HCT116 (cell line): ENCODE results near the gene MYOF. TPM values are rescaled to one million over a fixed set of nuclear protein-coding genes. Genes with fewer than 3 reads are reported as not detected.

Source experiments
- ATAC-seq: fragments of 200-7000 bp; cut with Tn5 transposase; 2 replicates; pipeline ENCODE4 v1.9.1; 2020; ENCODE audit warnings: mild to moderate bottlenecking, moderate library complexity
- BruUV-seq: library from RNA; stranded (reverse); fragments of 400-500 nt; replicated peaks from 2 replicates; lab custom pipeline; 2021; lab: Mats Ljungman, UMichigan
- CTCF ChIA-PET: fragments of 300-600 bp; sonication (Branson Sonifier 250); formaldehyde crosslinking; loops from one replicate; lab custom pipeline; 2021; ENCODE audit warnings: antibody characterized with exemption; lab: Charles Lee
- POLR2A ChIA-PET: fragments of 300-600, 350-600 bp; sonication (Branson Sonifier 250); formaldehyde crosslinking; loops from one replicate; lab custom pipeline; 2021; ENCODE audit warnings: antibody characterized with exemption; lab: Charles Lee
- RAD21 ChIA-PET, 2 experiments: fragments of 300-600 bp; sonication (Branson Sonifier 250); formaldehyde crosslinking; loops; one replicate each; lab custom pipeline; 2023; ENCODE audit warnings: low total read pairs in 2 of 2; ENCODE audit not compliant: uncharacterized antibody in 2 of 2, unreplicated experiment in 2 of 2, low non-redundant PET in 1 of 2; lab: Charles Lee
- DNase-seq: peaks from one replicate; pipeline ENCODE4 v3.0.0-alpha.2; 2010; ENCODE audit warnings: low read depth, low spot score
- H2AFZ ChIP-seq: fragments of 200-600 bp; shearing (Covaris generic), sonication (generic); 2 replicates; pipeline ENCODE4 v1.6.1; 2017; ENCODE audit warnings: low read depth, mixed run types, mixed read lengths, antibody characterized with exemption, low read length; ENCODE audit not compliant: poor library complexity, severe bottlenecking
- H3K27ac ChIP-seq: 2 replicates; pipeline ENCODE4 v1.5.1; 2012; ENCODE audit warnings: low read depth, low read length
- H3K27me3 ChIP-seq: fragments of 200-600 bp; sonication (generic); 2 replicates; pipeline ENCODE4 v1.6.1; 2016; ENCODE audit warnings: mixed run types, low read length, mixed read lengths; ENCODE audit not compliant: insufficient read depth
- H3K36me3 ChIP-seq, 2 experiments: fragments of 200-500 bp in 1 of 2; fragments of 200-600 bp in 1 of 2; sonication (Bioruptor generic) in 1 of 2; sonication (generic) in 1 of 2; 2 replicates each; pipeline versions ENCODE4 v1.5.1 to v1.6.1; 2014 to 2016; ENCODE audit warnings: low read length in 2 of 2, inconsistent platforms in 1 of 2, mixed read lengths in 1 of 2, mixed run types in 1 of 2; ENCODE audit not compliant: insufficient read depth in 2 of 2, control insufficient read depth in 1 of 2
- H3K4me1 ChIP-seq, 2 experiments: fragments of 200-600 bp in 1 of 2; sonication (generic) in 1 of 2; 2 replicates each; pipeline versions ENCODE4 v1.5.1 to v1.6.1; 2012 to 2017; ENCODE audit warnings: low read length in 2 of 2, inconsistent platforms in 1 of 2, mild to moderate bottlenecking in 1 of 2, mixed read lengths in 1 of 2, mixed run types in 1 of 2, moderate library complexity in 1 of 2; ENCODE audit not compliant: insufficient read depth in 2 of 2, control insufficient read depth in 1 of 2
- H3K4me2 ChIP-seq: fragments of 200-600 bp; sonication (generic); 2 replicates; pipeline ENCODE4 v1.6.1; 2017; ENCODE audit warnings: mixed run types, low read length, mixed read lengths
- H3K4me3 ChIP-seq, 2 experiments: fragments of 200-600 bp in 1 of 2; sonication (generic) in 1 of 2; replicated peaks in 1 of 2; 2 replicates each; pipeline ENCODE4 v1.5.1; 2011 to 2016; ENCODE audit warnings: low read length in 2 of 2, control low read depth in 1 of 2, low read depth in 1 of 2, mild to moderate bottlenecking in 1 of 2, mixed read lengths in 1 of 2, mixed run types in 1 of 2
- H3K79me2 ChIP-seq: fragments of 200-600 bp; sonication (generic); 2 replicates; pipeline ENCODE4 v1.6.1; 2017; ENCODE audit warnings: mild to moderate bottlenecking, mixed run types, low read length, moderate library complexity, mixed read lengths; ENCODE audit not compliant: insufficient read depth
- H3K9ac ChIP-seq: fragments of 200-600 bp; sonication (generic); 2 replicates; pipeline ENCODE4 v1.6.1; 2016; ENCODE audit warnings: low read length, mixed read lengths
- H3K9me2 ChIP-seq: fragments of 200-600 bp; sonication (generic), shearing (Covaris generic); 2 replicates; pipeline ENCODE4 v1.6.1; 2017; ENCODE audit warnings: mixed run types, mild to moderate bottlenecking, moderate library complexity; ENCODE audit not compliant: insufficient read depth
- H3K9me3 ChIP-seq, 2 experiments: fragments of 200-500 bp in 1 of 2; fragments of 200-600 bp in 1 of 2; sonication (Bioruptor generic) in 1 of 2; sonication (generic) in 1 of 2; 2 replicates each; pipeline ENCODE4 v1.6.1; 2014 to 2017; ENCODE audit warnings: low read length in 2 of 2, mixed read lengths in 2 of 2, inconsistent platforms in 1 of 2, low read depth in 1 of 2, mild to moderate bottlenecking in 1 of 2, mixed run types in 1 of 2, moderate library complexity in 1 of 2; ENCODE audit not compliant: control insufficient read depth in 1 of 2, insufficient read depth in 1 of 2
- H4K20me1 ChIP-seq: fragments of 200-600 bp; sonication (generic), shearing (Covaris generic); 2 replicates; pipeline ENCODE4 v1.6.1; 2017; ENCODE audit warnings: mixed run types, mild to moderate bottlenecking, moderate library complexity; ENCODE audit not compliant: insufficient read depth
- ATF3 ChIP-seq: IDR thresholded peaks from 2 replicates; pipeline ENCODE4 v1.6.1; 2012
- CBX3 ChIP-seq: IDR thresholded peaks from 2 replicates; pipeline ENCODE4 v1.6.1; 2012; ENCODE audit warnings: low read depth
- CEBPB ChIP-seq: IDR thresholded peaks from 2 replicates; pipeline ENCODE4 v1.6.1; 2012; ENCODE audit warnings: low read depth
- CTCF ChIP-seq, 3 experiments: fragments of 200-600 bp in 1 of 3; sonication (generic) in 1 of 3; IDR thresholded peaks in 2 of 3; conservative IDR thresholded peaks in 1 of 3; 2 replicates each; pipeline ENCODE4 v1.5.1; 2012 to 2017; ENCODE audit warnings: low read depth in 2 of 3, low read length in 2 of 3, antibody characterized with exemption in 1 of 3, borderline replicate concordance in 1 of 3, control low read depth in 1 of 3, mild to moderate bottlenecking in 1 of 3, mixed read lengths in 1 of 3, mixed run types in 1 of 3, moderate library complexity in 1 of 3; ENCODE audit not compliant: insufficient read depth in 1 of 3
- EGR1 ChIP-seq: IDR thresholded peaks from 2 replicates; pipeline ENCODE4 v1.6.1; 2012; ENCODE audit warnings: low read depth
- EZH2 ChIP-seq: fragments of 200-600 bp; sonication (generic); IDR thresholded peaks from 2 replicates; pipeline ENCODE4 v1.6.1; 2017; ENCODE audit warnings: antibody characterized with exemption, mixed run types
- EZH2phosphoT487 ChIP-seq: fragments of 200-600 bp; IDR thresholded peaks from 2 replicates; pipeline ENCODE4 v1.6.1; 2018; ENCODE audit warnings: antibody characterized with exemption, borderline replicate concordance
- FOSL1 ChIP-seq: IDR thresholded peaks from 2 replicates; pipeline ENCODE4 v1.6.1; 2012; ENCODE audit warnings: low read depth
- JUND ChIP-seq: IDR thresholded peaks from 2 replicates; pipeline ENCODE4 v1.6.1; 2012
- MAX ChIP-seq: IDR thresholded peaks from 2 replicates; pipeline ENCODE4 v1.6.1; 2012
- POLR2AphosphoS5 ChIP-seq: IDR thresholded peaks from 2 replicates; pipeline ENCODE4 v1.6.1; 2011; ENCODE audit warnings: mild to moderate bottlenecking, low read depth, low read length, moderate library complexity
- RAD21 ChIP-seq: IDR thresholded peaks from 2 replicates; pipeline ENCODE4 v1.6.1; 2012; ENCODE audit warnings: low read depth, mild to moderate bottlenecking
- SIN3A ChIP-seq: IDR thresholded peaks from 2 replicates; pipeline ENCODE4 v1.6.1; 2012; ENCODE audit warnings: low read depth
- SP1 ChIP-seq: IDR thresholded peaks from 2 replicates; pipeline ENCODE4 v1.6.1; 2012; ENCODE audit warnings: low read depth
- TCF7L2 ChIP-seq: IDR thresholded peaks from 2 replicates; pipeline ENCODE4 v1.7.0; 2011; ENCODE audit warnings: borderline replicate concordance, inconsistent platforms; ENCODE audit not compliant: insufficient read depth, insufficient read length; ENCODE audit errors: extremely low read depth
- ZBTB33 ChIP-seq: IDR thresholded peaks from 2 replicates; pipeline ENCODE4 v1.6.1; 2011; ENCODE audit warnings: mild to moderate bottlenecking, low read length, moderate library complexity; ENCODE audit not compliant: insufficient replicate concordance; ENCODE audit errors: extremely low read depth
- ZFX ChIP-seq: fragments of 450-650 bp; IDR thresholded peaks from 2 replicates; pipeline ENCODE4 v1.6.1; 2017
- intact Hi-C: fragments of 100-400 bp; cut with micrococcal nuclease; formaldehyde crosslinking; loops from 2 replicates; pipeline ENCODE4 v1.10.0; 2022
- total RNA-seq: library from RNA; stranded (reverse); gene quantifications from one replicate; pipeline ENCODE4 v1.2.1, GENCODE V29; 2021; ENCODE audit not compliant: unreplicated experiment

MYOF gene
- total RNA-seq, 1 experiment from 2014 or later, result 250 TPM

GRCh38 chr10:93437086-93437945 lies 44.8 kb downstream of the MYOF start:
- RAD21 ChIA-PET, result interaction anchor here in 1 of 2 experiments (0.6 to 1.2 kb wide), 3 partner anchors 9 to 46 kb away, joined by 3 to 4 read pairs (median 3); no protein-coding TSS in a partner anchor
- intact Hi-C loops, result loop anchor here (1.0 kb wide), 1 partner anchor 34 kb away; no protein-coding TSS in a partner anchor
- peak overlapping the region; percentile 12 to 35 for H3K4me3 ChIP-seq
- BruUV-seq, result TSS peak; percentile 68
- peak; percentile 86 for DNase-seq
- peak overlapping the region; percentile 100 for H3K27ac ChIP-seq
- peaks cover 99% of the 10 kb centered on the region for H3K79me2 ChIP-seq
- CTCF ChIA-PET, result interaction anchor here (1.1 to 1.3 kb wide), 4 partner anchors 11 to 61 kb away, joined by 3 to 5 read pairs (median 3); partner anchors contain the start of gene MYOF
- H3K4me2 ChIP-seq, result peak overlapping the region; percentile 73
- no peaks in the 10 kb centered on the region for H4K20me1 ChIP-seq
- H3K9me3 ChIP-seq, result no peaks in the 10 kb centered on the region
- peak; percentile 75; the same call in 1 of the 2 replicates for TF ChIP-seq SIN3A
- no peak for TF ChIP-seq EZH2
- TF ChIP-seq EGR1, result peak; percentile 41; the same call in 1 of the 2 replicates
- peak; percentile 22; the same call in 1 of the 2 replicates for TF ChIP-seq RAD21
- 0 out of 2 replicates have a peak, but pooled peaks have one; percentile 39 for TF ChIP-seq CBX3
- no peak for TF ChIP-seq EZH2phosphoT487
- peak; percentile 28 for TF ChIP-seq TCF7L2
- no peak for TF ChIP-seq ATF3
- TF ChIP-seq CTCF (IDR thresholded peaks at IDR 0.05 in 2 of 3, conservative IDR thresholded peaks at IDR 0.05 in 1 of 3; ENCODE audit: borderline replicate concordance in 1 of 3, insufficient read depth in 1 of 3, low read depth in 2 of 3, low read length in 2 of 3), result no peak
- TF ChIP-seq CEBPB, result peak; percentile 87; the same call in 1 of the 2 replicates
- peak; percentile 89 for TF ChIP-seq FOSL1
- TF ChIP-seq JUND, result peak; percentile 93
- peak; percentile 94 for TF ChIP-seq SP1
- TF ChIP-seq POLR2AphosphoS5, result peak; percentile 73
- peak; percentile 20 for TF ChIP-seq ZBTB33
- TF ChIP-seq MAX, result peak; percentile 90
- TF ChIP-seq ZFX, result no peak
- H3K4me1 ChIP-seq, result peaks cover 88 to 96% of the 10 kb centered on the region in 2 experiments
- H3K27me3 ChIP-seq, result no peaks in the 10 kb centered on the region
- H2AFZ ChIP-seq, result no peak overlapping the region
- peaks cover 0 to 13% of the 10 kb centered on the region in 2 experiments; a peak in 1 of 4 replicates for H3K36me3 ChIP-seq
- no peaks in the 10 kb centered on the region for H3K9me2 ChIP-seq
- ATAC-seq, result peak; percentile 79
- POLR2A ChIA-PET, result interaction anchor here (0.7 to 2.9 kb wide), 17 partner anchors 8 to 58 kb away, joined by 3 to 17 read pairs (median 8); partner anchors contain the start of gene MYOF
- peak overlapping the region; percentile 76 for H3K9ac ChIP-seq
